Measurements from ENCODE around the gene KDM2A.

DNA sequence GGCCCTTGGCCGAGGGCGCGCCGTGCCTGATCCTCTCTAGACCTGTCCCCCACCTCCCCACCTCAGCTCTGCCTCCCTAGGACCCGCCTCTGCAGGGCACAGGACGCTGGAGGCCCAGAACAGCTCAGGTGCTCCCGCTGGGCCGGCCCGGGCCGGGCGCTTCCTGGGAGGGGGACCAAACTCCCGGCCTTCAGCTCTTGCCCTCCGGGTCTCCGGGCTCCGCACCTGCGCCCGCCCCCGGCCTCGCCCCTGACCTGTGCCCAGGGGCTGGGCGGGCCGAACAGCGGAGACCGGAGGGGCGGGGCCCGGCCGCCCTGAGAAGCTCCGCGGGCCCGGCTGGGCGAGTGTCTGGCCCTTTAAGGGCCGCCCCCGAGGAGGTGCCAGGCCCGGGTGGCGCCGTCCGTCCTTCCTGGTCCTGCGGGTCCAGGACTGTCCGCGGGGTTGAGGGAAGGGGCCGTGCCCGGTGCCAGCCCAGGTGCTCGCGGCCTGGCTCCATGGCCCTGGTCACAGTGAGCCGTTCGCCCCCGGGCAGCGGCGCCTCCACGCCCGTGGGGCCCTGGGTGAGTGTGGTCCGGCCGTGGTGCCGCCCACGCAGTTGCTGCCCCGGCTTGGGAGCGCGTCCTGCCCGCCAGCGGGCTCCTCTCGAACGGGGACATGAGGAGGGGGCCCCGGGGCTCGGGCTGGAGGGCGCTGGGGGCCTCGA, 184.2 kb downstream of the KDM2A start, which contains the start of gene SSH3:
- TF ChIP-seq, protein P1, sequence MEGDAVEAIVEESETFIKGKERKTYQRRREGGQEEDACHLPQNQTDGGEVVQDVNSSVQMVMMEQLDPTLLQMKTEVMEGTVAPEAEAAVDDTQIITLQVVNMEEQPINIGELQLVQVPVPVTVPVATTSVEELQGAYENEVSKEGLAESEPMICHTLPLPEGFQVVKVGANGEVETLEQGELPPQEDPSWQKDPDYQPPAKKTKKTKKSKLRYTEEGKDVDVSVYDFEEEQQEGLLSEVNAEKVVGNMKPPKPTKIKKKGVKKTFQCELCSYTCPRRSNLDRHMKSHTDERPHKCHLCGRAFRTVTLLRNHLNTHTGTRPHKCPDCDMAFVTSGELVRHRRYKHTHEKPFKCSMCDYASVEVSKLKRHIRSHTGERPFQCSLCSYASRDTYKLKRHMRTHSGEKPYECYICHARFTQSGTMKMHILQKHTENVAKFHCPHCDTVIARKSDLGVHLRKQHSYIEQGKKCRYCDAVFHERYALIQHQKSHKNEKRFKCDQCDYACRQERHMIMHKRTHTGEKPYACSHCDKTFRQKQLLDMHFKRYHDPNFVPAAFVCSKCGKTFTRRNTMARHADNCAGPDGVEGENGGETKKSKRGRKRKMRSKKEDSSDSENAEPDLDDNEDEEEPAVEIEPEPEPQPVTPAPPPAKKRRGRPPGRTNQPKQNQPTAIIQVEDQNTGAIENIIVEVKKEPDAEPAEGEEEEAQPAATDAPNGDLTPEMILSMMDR (IDR thresholded peaks at IDR 0.05; ENCODE audit: insufficient read depth, low read depth, low read length), result no peak
- TF ChIP-seq EZH2 (IDR thresholded peaks at IDR 0.05; ENCODE audit: insufficient read depth, low read length), result no peak

Data from astrocyte (in vitro differentiated cells and primary cell).